ENCODE results near the gene FOXA3. TPM values are rescaled to one million over a fixed set of nuclear protein-coding genes. Genes with fewer than 3 reads are reported as not detected.

FOXA3 gene
- total RNA-seq, 1 donor from 2014 or later, result 0.21 TPM

Other genes starting within 250 kb of the FOXA3 start
- gene EML2, start 224.9 kb upstream of the FOXA3 start, total RNA-seq, result 16.1 TPM
- gene GIPR, start 196.1 kb upstream of the FOXA3 start, total RNA-seq, result not detected
- gene SNRPD2, start 172.4 kb upstream of the FOXA3 start, total RNA-seq, result 88.4 TPM
- 3.3 TPM for gene QPCTL, start 171.7 kb upstream of the FOXA3 start, total RNA-seq
- 13.2 TPM for gene FBXO46, start 133.4 kb upstream of the FOXA3 start, total RNA-seq
- not detected for gene MEIOSIN, start 130.9 kb upstream of the FOXA3 start, total RNA-seq
- 21.5 TPM for gene SIX5, start 95.1 kb upstream of the FOXA3 start, total RNA-seq
- 181 TPM for gene DMPK, start 81.8 kb upstream of the FOXA3 start, total RNA-seq
- 38.1 TPM for gene DMWD, start 71.5 kb upstream of the FOXA3 start, total RNA-seq
- not detected for gene RSPH6A, start 49.0 kb upstream of the FOXA3 start, total RNA-seq
- gene SYMPK, start 1.2 kb upstream of the FOXA3 start, total RNA-seq, result 26.6 TPM
- 29.0 TPM for gene IRF2BP1, start 21.8 kb downstream of the FOXA3 start, total RNA-seq
- gene MYPOP, start 38.3 kb downstream of the FOXA3 start, total RNA-seq, result 1.6 TPM
- not detected for gene NANOS2, start 50.5 kb downstream of the FOXA3 start, total RNA-seq
- 2.9 TPM for gene NOVA2, start 109.5 kb downstream of the FOXA3 start, total RNA-seq
- 13.7 TPM for gene CCDC61, start 131.1 kb downstream of the FOXA3 start, total RNA-seq
- 0.82 TPM for gene PGLYRP1, start 158.7 kb downstream of the FOXA3 start, total RNA-seq
- 0.41 TPM for gene IGFL4, start 176.7 kb downstream of the FOXA3 start, total RNA-seq

Data from tongue (tissue), 1 donor.